OCI-LY7 (cell line): Measurements from ENCODE around the gene NSUN2.

ENCODE experiments used
- CTCF ChIP-seq: fragments of 200-600 bp; sonication (generic); conservative IDR thresholded peaks from 2 replicates; pipeline ENCODE4 v1.5.1; 2014; ENCODE audit warnings: mild to moderate bottlenecking, antibody characterized with exemption, low read length, moderate library complexity, mixed read lengths
- EZH2phosphoT487 ChIP-seq: fragments of 200-600 bp; sonication (generic); IDR thresholded peaks from 2 replicates; pipeline ENCODE4 v1.6.1; 2018; ENCODE audit warnings: low read depth, borderline replicate concordance, mild to moderate bottlenecking, mixed run types, antibody characterized with exemption, low read length, moderate library complexity, mixed read lengths

- TF ChIP-seq CTCF, result no peak
- no peak for TF ChIP-seq EZH2phosphoT487
Measured at GRCh38 chr5:6597557-6597956, 35.3 kb downstream of the NSUN2 start.
